ENCODE data around the gene PIK3R3.

- TF ChIP-seq CTCF (IDR thresholded peaks at IDR 0.05) (no peak), POLR2A (IDR thresholded peaks at IDR 0.05) (no peak), POLR2AphosphoS5 (IDR thresholded peaks at IDR 0.05) (no peak)
Observed at GRCh38 chr1:46133781-46134350, 1.4 kb upstream of the PIK3R3 start.
